H4 (cell line): ENCODE results near the gene RPL27A. TPM values are rescaled to one million over a fixed set of nuclear protein-coding genes. Genes with fewer than 3 reads are reported as not detected.

ENCODE experiments used
- DNase-seq: peaks from one replicate; pipeline ENCODE4 v3.0.0-alpha.2; 2015; ENCODE audit warnings: low spot score
- total RNA-seq: library from RNA; depleted of rRNA; stranded (reverse); fragments of >200 nt; shearing (Covaris generic); gene quantifications from 2 replicates; pipeline ENCODE4 v1.2.3, GENCODE V29; 2014

The RPL27A gene
- total RNA-seq, 1 experiment from 2014 or later = 1,580 TPM

DNA sequence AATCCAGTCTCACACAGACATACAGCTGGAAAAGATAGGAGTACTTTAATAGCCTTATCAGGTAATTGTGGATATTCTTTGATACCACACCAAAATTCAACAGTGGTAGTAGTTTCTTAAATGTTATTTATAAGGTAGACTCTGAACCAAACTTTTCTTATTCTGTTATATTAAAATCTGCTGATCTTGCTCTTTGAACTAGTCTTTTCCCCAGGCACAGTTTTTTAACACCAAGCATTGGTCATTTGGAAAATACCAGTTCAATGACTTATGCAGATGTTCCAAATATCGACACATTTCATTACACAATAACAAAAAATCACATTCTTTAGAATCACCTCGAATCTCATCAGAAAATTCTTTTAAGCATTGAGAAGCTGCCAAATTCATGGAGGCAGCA is 7.7 kb upstream of the RPL27A start:
- no peak for DNase-seq

DNA sequence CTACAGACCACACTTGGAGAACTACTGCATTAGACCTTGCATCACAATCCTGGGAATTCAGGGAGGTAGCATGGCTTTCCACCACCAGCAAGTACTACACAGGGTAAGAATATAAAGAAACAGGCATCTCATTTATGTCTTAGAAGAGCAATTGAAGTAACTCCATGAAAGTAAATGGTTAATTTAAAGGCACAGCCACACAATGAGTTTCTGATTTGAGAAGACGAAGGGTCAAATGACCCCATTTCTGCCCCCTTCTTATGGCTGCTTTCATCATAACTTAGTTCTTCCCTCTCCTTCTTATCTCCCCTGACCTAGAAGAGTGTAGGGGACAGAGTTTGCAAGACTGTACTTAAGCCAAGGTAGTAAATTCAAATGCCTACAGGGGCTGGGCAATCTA is 6.1 kb upstream of the RPL27A start:
- DNase-seq = no peak

- no peak for DNase-seq
Measured at GRCh38 chr11:8679006-8679405, 3.6 kb upstream of the RPL27A start.

DNA sequence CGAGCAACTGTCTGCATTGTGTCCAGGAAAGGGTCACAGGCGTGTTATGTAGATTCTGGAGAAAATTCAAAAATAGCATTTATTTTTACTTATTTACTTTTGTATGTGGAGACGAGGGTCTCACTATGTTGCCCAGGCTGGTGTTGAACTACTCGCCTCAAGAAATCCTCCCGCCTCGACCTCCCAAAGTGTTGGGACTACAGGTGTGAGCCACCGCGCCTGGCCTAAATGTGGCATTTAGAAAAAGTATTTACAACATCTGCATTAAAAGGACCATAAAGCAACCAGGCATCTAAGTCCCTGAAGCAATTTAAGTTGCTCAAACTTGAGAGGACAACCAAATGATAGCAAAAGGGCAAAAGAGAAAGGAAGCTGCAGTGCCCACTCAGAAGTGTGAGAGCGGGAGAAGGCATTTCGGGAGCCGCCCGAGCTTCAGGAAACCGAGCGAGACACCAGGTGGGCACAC is 722 bp upstream of the RPL27A start:
- DNase-seq = no peak

DNA sequence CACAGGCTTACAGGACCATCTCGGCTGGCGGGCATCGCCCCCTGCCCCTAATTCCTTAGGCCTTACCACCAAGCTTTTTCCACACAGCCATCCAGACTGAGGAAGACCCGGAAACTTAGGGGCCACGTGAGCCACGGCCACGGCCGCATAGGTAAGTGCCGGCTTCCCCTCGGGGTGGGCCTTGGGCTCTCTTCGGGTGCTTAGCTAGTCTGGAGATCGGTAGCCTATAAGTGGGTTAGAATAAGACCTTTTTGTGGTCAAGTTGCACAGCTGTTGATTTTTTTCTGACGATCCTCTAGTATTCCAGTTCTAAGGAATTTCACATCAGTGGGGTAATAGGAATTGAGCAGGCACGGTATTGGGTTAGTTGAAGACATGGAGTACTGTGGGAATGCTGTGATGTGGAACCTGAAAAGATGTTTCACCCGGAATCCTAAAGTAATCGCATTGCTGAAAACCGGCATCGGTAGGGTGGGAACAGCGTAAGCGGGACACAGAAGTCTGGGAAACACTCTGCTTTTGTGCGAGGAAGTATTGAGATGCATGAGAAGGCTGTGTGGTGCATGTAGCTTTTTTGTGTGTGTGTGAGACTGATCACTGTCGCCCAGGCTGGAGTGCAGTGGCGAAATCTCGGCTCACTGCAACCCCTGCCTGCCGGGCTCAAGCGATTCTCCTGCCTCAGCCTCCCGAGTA is 669 bp downstream of the RPL27A start:
- peak; percentile 30 for DNase-seq

DNA sequence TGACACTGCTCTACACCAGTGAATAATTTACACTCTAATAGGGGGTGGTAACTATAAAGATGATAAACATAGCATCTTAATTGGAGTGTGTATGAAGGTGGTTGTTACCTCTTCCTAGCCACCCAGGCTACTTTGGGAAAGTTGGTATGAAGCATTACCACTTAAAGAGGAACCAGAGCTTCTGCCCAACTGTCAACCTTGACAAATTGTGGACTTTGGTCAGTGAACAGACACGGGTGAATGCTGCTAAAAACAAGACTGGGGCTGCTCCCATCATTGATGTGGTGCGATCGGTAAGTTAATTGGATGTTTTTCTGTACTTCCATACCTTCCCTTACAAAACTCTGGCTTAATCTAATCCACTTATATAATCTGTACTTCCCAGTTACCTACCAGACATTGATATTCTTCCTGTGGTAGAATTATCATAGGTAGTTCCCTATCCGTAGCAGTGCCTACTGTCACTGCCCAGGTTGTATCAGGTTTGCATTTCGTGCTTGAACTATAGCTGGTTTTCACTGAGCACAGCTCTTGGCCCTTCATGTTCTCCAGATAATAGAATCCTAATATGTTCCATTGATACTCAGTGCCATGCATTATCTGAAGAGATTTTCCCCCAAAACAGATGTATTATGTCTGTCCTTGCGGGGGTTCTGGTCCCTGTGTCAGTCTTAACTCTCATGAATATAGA is 2.2 kb downstream of the RPL27A start:
- no peak for DNase-seq

DNA sequence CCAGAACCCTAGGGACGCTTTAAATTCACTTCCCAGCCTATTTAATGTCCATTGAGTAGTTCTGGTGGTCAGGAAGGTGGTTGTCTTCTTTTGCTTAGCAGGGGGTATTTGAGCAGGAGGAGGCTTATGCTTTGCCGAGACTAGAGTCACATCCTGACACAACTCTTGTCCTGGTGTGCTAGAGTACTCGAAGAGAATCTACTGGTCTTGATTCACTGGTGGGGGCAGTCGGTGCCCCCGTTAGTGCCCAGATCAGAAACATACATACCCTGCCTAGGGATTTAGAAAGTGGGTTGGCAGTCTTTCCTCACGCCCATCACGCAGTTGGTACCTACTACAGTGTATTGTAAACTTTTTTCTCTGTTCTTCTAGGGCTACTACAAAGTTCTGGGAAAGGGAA is 2.7 kb downstream of the RPL27A start:
- DNase-seq = no peak

DNA sequence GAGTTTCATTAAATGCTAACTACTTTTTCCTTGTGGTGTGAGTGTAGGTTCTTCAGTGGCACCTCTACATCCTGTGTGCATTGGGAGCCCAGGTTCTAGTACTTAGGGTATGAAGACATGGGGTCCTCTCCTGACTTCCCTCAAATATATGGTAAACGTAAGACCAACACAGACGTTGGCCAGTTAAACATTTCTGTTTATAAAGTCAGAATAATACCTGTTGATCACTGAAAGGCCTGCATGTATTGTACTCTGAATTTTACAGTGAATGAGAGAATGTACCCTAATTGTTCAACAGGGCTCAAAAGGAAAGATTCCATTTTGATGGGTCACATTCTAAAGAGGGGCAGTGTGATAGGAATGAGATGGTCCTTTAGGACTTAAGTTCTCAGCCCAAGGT is 3.2 kb downstream of the RPL27A start:
- no peak for DNase-seq

GRCh38 chr11:8686325-8686724 is 3.7 kb downstream of the RPL27A start:
- DNase-seq = no peak

- DNase-seq = peak; percentile 98
Measured at GRCh38 chr11:8688414-8689362, 6.1 kb downstream of the RPL27A start.

GRCh38 chr11:8689726-8690255 is 7.2 kb downstream of the RPL27A start:
- DNase-seq = no peak

GRCh38 chr11:8690374-8691342 is 8.1 kb downstream of the RPL27A start:
- DNase-seq = no peak

DNA sequence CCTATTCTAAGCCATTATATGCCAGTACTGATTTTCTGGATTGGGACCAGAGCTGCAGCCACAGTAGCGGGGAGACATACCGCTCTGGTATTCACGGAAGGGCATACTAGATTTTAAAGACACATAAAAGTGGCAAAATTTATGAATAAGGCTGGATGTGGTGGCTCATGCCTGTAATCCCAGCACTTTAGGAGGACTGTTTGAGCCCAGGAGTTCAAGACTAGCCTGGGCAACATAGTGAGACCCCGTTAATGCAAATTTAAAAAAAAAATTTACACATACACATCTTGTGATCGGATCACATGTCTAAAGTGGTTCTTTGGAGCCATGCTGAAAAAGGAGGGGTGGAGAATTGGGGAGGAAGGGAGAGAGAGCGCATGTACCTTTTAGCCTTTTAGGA is 9.0 kb downstream of the RPL27A start:
- no peak for DNase-seq

DNA sequence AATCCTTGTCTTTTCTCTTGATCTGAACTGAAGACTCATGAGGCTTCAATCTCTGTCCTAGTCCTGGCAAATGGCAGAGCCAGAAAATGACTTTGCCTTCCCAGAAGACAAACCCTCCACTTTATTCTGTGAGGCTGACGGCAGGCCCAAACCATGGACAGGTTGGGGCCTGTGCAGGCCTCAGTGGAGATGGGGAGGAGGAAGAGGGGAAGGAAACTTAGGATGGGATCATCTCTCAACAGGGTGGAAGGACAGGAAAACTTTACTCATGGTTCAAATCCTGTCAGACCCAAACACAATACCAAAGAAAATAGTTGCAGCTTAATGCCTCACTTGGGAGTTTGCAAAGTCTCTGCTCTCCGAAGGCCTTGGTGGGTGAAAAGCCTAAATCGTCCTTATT is 9.8 kb downstream of the RPL27A start:
- no peak for DNase-seq

DNA sequence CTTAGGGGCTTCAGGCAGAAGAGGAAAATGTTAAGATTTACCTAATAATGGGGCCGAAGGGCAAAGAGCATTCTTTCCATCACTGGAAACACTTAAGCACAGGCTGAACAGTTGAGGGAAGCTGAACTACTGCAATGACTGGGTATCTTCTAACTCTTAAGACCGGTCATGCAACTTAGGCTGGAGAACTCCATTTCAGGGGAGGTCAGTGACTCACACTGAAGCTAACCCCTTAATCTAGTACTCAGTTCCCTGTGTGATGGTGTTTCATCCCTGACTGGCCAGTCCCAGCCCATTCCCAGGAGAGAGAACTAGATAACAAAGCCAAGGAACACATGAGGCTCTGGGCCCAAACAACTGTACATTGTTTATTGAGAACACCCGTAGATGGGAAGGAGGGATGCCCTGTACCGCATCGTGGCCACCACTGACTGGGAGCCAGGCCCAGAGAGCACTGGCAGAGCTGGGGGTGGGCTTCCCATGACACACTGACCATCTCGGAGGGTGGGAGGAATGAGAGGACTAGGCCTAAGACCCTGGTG is 10.5 kb downstream of the RPL27A start:
- no peak for DNase-seq

DNA sequence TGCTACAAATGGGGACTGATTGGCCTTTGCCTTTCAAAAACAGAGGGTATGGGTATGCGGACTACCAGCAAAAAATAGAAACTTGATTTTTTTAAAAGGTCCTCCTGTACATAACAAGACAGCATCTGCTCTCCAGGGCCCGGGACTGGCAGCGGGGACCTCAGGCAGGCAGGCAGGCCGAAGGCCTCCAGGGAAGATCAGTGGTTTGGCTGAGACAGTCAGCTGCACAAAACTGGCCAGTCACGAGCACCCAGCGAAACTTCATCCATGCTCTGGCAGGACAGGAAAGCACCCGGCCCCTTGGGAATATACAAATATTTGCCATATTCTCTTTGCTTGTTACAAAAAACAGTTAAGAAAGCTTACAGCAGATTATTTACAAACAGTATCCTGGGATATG is 11.0 kb downstream of the RPL27A start:
- no peak for DNase-seq

GRCh38 chr11:8694137-8694536 is 11.5 kb downstream of the RPL27A start:
- DNase-seq = no peak

GRCh38 chr11:8697054-8697453 is 14.5 kb downstream of the RPL27A start:
- no peak for DNase-seq

GRCh38 chr11:8698379-8698851 is 15.8 kb downstream of the RPL27A start:
- no peak for DNase-seq

GRCh38 chr11:8698917-8699441 is 16.4 kb downstream of the RPL27A start:
- DNase-seq = no peak
